Right atrium auricular region (tissue), 2 donors: ENCODE results near the gene UBAP1L. TPM values are rescaled to one million over a fixed set of nuclear protein-coding genes. Genes with fewer than 3 reads are reported as not detected.
"Not testable (repeated sequence)": the region's sequence is repeated elsewhere in the genome, so short reads cannot be mapped to it uniquely, and the experiment has no call there.

Experiments
- DNase-seq: peaks from one replicate; pipeline ENCODE4 v3.0.0-alpha.2; 2019; ENCODE audit warnings: low spot score
- H3K27ac ChIP-seq, 2 donors: fragments of 200-600 bp; sonication (generic); 1 replicate in 1 of 2; 2 replicates in 1 of 2; pipeline ENCODE4 v1.5.1; 2016 to 2019
- H3K27me3 ChIP-seq, 2 donors: fragments of 200-600 bp; sonication (generic); one replicate each; pipeline versions ENCODE4 v1.5.1 to v1.6.0; 2017 to 2019
- H3K36me3 ChIP-seq: fragments of 200-600 bp; sonication (generic); one replicate; pipeline ENCODE4 v1.5.1; 2016
- H3K4me1 ChIP-seq, 2 donors: fragments of 200-600 bp; sonication (generic); one replicate each; pipeline versions ENCODE4 v1.5.1 to v1.6.0; 2017 to 2019
- H3K4me3 ChIP-seq, 2 donors: fragments of 200-600 bp; sonication (generic); 1 replicate in 1 of 2; 2 replicates in 1 of 2; pipeline ENCODE4 v1.5.1; 2017 to 2019; ENCODE audit warnings: mild to moderate bottlenecking in 1 of 2, moderate library complexity in 1 of 2
- H3K9me3 ChIP-seq, 2 donors: fragments of 200-600 bp; sonication (generic); one replicate each; pipeline ENCODE4 v1.5.1; 2019
- total RNA-seq, 2 donors: library from RNA; depleted of rRNA; stranded (reverse); fragments of >200 nt; gene quantifications; one replicate each; pipeline ENCODE4 v1.1.0, GENCODE V29; 2016
- TF ChIP-seq, protein P1 (sequence below), 2 donors: fragments of 200-600 bp; sonication (generic); IDR thresholded peaks; one replicate each; pipeline ENCODE4 v1.5.1; 2019; ENCODE audit warnings: antibody characterized with exemption in 2 of 2

Gene UBAP1L
- total RNA-seq, 2 donors from 2014 or later: 0.48 to 1.1 TPM

DNA sequence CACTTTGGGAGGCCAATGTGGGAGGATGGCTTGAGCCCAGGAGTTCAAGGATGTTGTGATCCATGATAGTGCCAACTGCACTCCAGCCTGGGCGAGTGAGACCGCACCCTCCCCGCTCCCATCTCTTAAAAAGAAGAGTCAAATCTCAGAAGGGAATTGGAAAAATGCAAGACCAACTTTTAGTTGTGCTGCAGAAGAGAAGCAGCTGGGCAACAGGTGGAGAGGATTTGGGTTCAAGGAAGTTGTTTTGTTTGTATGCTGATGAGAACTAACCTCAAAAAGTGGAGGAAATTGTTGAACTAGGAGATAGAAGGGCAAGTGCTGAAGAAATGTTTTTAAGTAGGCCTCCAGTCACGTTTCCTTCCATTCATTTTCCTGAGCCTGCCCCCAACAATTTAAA, 31.4 kb upstream of the UBAP1L start:
- H3K27me3 ChIP-seq: no peaks in the 10 kb centered on the region
- DNase-seq: no peak
- H3K4me1 ChIP-seq: no peaks in the 10 kb centered on the region
- TF ChIP-seq, protein P1, sequence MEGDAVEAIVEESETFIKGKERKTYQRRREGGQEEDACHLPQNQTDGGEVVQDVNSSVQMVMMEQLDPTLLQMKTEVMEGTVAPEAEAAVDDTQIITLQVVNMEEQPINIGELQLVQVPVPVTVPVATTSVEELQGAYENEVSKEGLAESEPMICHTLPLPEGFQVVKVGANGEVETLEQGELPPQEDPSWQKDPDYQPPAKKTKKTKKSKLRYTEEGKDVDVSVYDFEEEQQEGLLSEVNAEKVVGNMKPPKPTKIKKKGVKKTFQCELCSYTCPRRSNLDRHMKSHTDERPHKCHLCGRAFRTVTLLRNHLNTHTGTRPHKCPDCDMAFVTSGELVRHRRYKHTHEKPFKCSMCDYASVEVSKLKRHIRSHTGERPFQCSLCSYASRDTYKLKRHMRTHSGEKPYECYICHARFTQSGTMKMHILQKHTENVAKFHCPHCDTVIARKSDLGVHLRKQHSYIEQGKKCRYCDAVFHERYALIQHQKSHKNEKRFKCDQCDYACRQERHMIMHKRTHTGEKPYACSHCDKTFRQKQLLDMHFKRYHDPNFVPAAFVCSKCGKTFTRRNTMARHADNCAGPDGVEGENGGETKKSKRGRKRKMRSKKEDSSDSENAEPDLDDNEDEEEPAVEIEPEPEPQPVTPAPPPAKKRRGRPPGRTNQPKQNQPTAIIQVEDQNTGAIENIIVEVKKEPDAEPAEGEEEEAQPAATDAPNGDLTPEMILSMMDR (IDR thresholded peaks at IDR 0.05): no peak
- H3K36me3 ChIP-seq: peaks cover 37% of the 10 kb centered on the region
- H3K9me3 ChIP-seq: no peaks in the 10 kb centered on the region
- H3K4me3 ChIP-seq: no peak overlapping the region
- no peak overlapping the region for H3K27ac ChIP-seq

DNA sequence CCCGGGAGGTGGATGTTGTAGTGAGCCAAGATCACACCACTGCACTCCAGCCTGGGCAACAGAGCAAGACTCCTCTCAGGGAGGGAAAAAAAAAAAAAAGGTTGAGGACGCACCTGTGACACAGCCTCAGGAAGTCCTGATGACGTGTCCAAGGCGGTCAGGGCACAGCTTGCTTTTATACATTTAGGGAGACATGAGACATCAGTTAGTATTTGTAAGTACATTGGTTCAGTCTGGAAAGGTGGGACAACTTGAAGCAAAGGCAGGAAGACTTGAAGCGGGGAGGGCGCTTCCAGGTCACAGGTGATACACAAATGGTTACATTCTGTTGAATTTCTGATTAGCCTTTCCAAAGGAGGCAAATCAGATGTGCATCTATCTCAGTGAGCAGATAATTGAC, 23.6 kb upstream of the UBAP1L start:
- H3K4me3 ChIP-seq, H3K27me3 ChIP-seq, H3K27ac ChIP-seq, H3K4me1 ChIP-seq, H3K36me3 ChIP-seq, DNase-seq, H3K9me3 ChIP-seq: not testable (repeated sequence)

GRCh38 chr15:65137893-65138292, 22.9 kb upstream of the UBAP1L start:
- not testable (repeated sequence) for H3K36me3 ChIP-seq, H3K9me3 ChIP-seq, H3K27ac ChIP-seq, H3K4me1 ChIP-seq, H3K27me3 ChIP-seq, DNase-seq, H3K4me3 ChIP-seq

GRCh38 chr15:65137089-65137488, 22.1 kb upstream of the UBAP1L start:
- H3K4me3 ChIP-seq, H3K27me3 ChIP-seq, H3K9me3 ChIP-seq, DNase-seq, H3K27ac ChIP-seq, H3K36me3 ChIP-seq: not testable (repeated sequence)
- H3K4me1 ChIP-seq: peaks cover 0 to 15% of the 10 kb centered on the region in 2 donors

DNA sequence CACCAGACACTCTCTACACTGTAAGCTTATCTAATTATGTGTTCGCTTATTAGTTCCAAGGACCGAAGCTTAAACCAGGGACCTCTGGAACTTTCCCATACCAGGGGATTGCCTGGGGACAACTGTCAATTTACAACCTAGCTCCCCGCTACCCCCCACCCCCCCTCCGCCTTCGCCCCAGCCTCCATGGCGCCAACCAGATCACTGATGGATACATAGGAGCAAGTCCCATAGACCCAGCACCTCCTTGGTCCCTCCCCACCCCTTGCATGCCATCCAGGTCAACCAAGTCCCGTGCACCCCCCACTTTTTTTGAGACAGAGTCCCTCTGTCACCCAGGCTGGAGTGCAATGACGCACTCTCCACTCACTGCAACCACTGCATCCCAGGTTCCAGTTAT, 19.5 kb upstream of the UBAP1L start:
- H3K27ac ChIP-seq: no peak overlapping the region
- no peaks in the 10 kb centered on the region for H3K27me3 ChIP-seq
- no peaks in the 10 kb centered on the region for H3K36me3 ChIP-seq
- TF ChIP-seq, protein P1 (IDR thresholded peaks at IDR 0.05): no peak
- no peak overlapping the region for H3K4me3 ChIP-seq
- peaks cover 0 to 28% of the 10 kb centered on the region in 2 donors for H3K4me1 ChIP-seq
- H3K9me3 ChIP-seq: no peaks in the 10 kb centered on the region
- no peak for DNase-seq

GRCh38 chr15:65133548-65134200, 18.7 kb upstream of the UBAP1L start, which contains the start of gene PDCD7:
PDCD7 (minus strand) TSS chr15:65133808; CDS start chr15:65133781, 27 bp downstream.
- H3K9me3 ChIP-seq: no peaks in the 10 kb centered on the region
- TF ChIP-seq, protein P1 (IDR thresholded peaks at IDR 0.05): no peak
- peak; percentile 87 for DNase-seq
- H3K4me1 ChIP-seq: peaks cover 0 to 28% of the 10 kb centered on the region in 2 donors
- peaks cover 7% of the 10 kb centered on the region for H3K36me3 ChIP-seq
- no peaks in the 10 kb centered on the region for H3K27me3 ChIP-seq
- peak within 1 kb of the TSS; percentile 93 to 95 for H3K4me3 ChIP-seq
- peak within 1 kb of the TSS; percentile 84 to 85 for H3K27ac ChIP-seq

- TF ChIP-seq, protein P1 (IDR thresholded peaks at IDR 0.05): no peak
- no peaks in the 10 kb centered on the region for H3K9me3 ChIP-seq
- DNase-seq: no peak
Measured at GRCh38 chr15:65132878-65133547, 18.0 kb upstream of the UBAP1L start.

More at GRCh38 chr15:65132878-65133547, 18.0 kb upstream of the UBAP1L start:
- H3K27me3 ChIP-seq: no peaks in the 10 kb centered on the region
- peak overlapping the region; percentile 93 to 95 for H3K4me3 ChIP-seq
- H3K27ac ChIP-seq: peak overlapping the region; percentile 84 to 85
- peaks cover 0 to 28% of the 10 kb centered on the region in 2 donors for H3K4me1 ChIP-seq
- peaks cover 14% of the 10 kb centered on the region for H3K36me3 ChIP-seq
